CD4-positive, alpha-beta T cell treated with Interferon gamma for 1 hour (primary cell): ENCODE data around the gene BAIAP2L2.
"Not testable (repeated sequence)": the region's sequence is repeated elsewhere in the genome, so short reads cannot be mapped to it uniquely, and the experiment has no call there.

Experiments
- DNase-seq: peaks from one replicate; pipeline ENCODE4 v3.0.0-alpha.2; 2020

Gene BAIAP2L2

DNA sequence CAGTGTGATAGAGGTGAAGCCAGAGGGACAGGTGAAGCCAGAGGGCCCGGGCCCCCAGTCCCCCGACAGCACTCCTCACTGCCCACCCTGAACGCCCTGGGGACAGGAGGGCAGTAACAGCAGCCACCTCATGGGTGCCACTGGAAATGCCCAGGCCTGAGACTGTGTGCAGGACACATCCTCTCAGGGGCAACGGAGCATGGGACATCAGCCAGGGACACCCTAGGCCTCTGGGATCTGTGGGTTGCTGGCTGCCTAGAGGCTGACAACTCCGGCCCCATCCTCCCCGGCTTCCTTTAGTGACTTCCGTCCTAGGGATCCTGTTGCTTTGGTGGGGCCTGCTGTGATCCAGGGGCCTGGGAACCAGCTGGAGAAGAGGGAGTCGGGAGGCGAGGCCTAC is 17.4 kb upstream of the BAIAP2L2 start:
- no peak for DNase-seq

DNA sequence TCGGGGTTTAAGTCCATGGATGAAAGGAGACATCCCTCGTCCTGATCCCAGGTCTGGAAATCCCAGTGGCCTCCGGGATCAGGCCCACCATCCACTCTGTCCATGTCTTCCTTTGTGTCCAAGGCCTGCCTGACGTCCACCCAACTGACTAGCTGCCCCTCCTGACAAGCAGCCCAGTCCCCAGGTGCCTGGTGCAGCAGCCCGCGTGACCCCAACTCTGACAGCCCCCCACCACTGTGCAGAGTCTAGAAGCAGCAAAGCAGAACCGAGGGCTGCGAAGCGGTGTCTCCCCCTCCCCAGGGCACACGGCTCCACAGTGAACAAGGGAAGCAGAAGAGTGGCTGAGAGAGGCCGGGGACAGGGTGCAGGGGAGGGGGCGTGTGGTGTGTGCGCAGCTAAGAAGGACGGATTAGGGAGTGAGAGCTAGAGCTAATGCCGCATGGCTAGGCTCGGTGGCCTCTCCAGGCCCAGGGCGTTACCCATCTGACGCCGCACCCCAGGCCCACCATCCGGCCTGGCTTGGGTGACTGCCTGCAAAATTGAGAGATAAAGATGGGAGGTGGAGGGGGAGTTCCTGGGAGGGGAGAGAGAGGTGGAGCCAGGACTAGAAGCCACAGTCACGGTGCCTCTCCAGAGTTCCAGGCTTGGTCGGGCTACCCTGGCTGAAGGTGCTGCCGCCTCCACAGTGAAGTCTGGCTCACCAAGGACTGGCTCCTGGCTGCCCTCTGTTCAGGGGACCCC is 16.6 kb upstream of the BAIAP2L2 start:
- DNase-seq: no peak

- DNase-seq: no peak
Observed at GRCh38 chr22:38125751-38126201, 15.3 kb upstream of the BAIAP2L2 start.

DNA sequence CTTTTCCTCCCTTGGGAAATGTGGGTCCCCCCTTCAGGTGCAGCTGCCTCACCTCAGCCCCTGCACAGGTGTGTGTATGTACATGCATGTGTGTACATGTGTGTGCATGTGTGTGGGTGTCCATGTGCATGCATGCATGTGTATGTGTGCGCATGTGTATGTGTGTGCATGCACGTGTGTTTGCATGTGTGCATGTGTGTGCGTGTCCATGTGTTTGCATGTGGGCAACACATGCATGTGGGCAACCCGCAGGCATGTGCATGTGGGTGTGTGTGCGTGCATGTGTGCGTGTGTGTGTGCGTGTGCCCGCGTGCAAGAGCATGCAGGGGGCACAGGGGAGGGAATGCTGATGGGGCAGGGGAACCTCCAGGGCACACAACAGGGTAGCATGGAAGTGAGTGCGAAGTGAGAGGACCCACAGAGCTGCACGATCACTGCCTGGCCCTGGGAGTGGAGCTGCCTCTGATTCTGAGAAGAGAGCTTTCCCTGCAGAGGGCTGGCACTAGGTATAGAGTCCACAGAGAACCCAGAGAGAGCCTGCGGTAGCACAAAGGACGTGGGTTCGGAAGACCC is 14.6 kb upstream of the BAIAP2L2 start:
- no peak for DNase-seq

GRCh38 chr22:38124236-38124974 is 13.9 kb upstream of the BAIAP2L2 start:
- no peak for DNase-seq

- no peak for DNase-seq
Observed at GRCh38 chr22:38122616-38123015, 12.1 kb upstream of the BAIAP2L2 start.

DNA sequence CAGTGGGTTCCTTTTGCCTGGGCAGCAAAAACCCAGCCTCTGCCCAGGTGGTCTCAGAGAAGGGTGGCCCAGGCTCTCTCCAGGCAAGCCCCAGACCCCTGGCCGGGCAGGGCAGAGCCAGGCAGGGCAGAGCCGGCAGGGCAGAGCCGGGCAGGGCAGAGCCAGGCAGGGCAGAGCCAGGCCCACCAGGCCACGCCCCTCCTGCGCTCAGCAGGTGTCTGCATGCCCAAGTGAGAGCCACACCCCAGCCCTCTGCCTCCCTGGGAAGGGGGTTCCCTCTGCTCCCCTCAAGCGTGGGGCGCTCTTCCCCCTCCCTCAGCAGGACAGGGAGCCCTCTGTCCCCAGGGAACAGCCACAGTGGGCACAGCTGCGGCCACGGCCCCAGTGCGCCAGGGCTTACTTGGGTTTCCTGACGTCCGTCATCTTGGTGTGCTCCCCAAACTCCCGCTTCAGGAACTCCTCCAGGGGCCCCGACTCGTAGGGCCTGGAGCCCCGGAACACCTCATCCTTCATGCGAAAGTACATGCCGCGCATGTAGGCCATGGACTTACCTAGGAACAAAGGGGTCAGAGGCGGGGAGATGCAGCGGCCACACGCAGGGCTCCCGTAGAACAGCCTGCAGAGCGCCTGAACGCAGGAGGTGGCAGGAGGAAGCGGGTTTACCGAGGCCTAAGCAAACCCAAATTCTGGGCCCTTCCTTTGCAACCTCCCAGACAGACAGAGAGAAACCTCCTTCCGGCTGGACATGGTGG is 10.1 kb upstream of the BAIAP2L2 start:
- DNase-seq: no peak

DNA sequence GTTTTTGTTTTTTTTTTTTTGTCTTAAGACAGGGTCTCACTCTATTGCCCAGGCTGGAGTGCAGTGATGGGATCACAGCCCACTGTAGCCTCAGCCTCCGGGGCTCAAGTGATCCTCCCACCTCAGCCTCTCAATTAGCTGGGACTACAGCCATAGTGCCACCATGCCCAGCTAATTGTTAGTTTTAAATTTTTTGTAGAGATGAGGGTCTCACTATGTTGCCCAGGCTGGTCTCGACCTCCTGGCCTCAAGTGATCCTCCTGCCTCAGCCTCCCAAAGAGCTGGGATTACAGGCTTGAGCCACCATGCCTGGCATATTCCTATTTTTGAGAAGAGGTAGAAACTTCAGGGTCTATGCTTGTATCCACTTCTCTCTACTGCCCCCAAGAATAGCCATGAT is 8.3 kb upstream of the BAIAP2L2 start:
- DNase-seq: not testable (repeated sequence)

GRCh38 chr22:38118182-38118581 is 7.7 kb upstream of the BAIAP2L2 start:
- DNase-seq: no peak

DNA sequence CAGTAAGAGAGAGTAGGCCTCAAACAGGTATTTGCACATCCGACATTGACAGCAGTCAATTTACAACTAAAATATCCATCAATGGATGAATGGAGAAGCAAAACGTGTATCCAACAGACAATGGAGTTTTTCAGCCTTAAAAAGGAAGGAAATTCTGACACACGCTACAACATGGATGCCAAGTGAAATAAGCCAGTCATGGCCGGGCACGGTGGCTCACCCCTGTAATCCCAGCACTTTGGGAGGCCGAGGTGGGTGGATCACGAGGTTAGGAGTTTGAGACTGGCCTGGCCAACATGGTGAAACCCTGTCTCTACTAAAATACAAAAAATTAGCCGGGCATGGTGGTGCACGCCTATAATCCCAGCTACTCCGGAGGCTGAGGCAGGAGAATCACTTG is 7.1 kb upstream of the BAIAP2L2 start:
- DNase-seq: not testable (repeated sequence)

GRCh38 chr22:38115423-38116205 is 5.1 kb upstream of the BAIAP2L2 start:
- DNase-seq: no peak

- DNase-seq: peak; percentile 69
Observed at GRCh38 chr22:38114484-38115398, 4.3 kb upstream of the BAIAP2L2 start.

- no peak for DNase-seq
Observed at GRCh38 chr22:38112381-38112780, 1.9 kb upstream of the BAIAP2L2 start.

DNA sequence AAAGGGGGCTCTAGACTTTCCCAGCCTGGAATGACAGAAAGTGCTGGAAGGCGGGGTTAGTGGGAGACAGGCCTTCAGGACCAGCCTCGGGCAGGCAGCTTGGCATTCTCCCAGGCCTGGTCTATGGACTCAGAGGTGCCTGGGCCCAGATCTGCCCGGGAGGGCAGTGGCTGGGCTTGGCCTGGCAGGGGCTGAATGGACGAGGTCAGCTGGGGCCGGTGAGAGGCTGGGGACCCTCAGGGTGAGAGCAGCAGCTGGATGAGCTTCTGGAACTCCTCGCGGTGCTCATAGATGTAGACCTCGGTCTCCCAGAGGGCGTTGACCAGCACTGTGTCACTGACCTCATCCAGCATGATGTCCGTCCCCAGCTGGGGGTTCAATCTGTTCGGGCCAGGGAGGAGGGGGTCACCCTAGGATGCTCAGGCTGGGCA is 1.5 kb upstream of the BAIAP2L2 start:
- no peak for DNase-seq

DNA sequence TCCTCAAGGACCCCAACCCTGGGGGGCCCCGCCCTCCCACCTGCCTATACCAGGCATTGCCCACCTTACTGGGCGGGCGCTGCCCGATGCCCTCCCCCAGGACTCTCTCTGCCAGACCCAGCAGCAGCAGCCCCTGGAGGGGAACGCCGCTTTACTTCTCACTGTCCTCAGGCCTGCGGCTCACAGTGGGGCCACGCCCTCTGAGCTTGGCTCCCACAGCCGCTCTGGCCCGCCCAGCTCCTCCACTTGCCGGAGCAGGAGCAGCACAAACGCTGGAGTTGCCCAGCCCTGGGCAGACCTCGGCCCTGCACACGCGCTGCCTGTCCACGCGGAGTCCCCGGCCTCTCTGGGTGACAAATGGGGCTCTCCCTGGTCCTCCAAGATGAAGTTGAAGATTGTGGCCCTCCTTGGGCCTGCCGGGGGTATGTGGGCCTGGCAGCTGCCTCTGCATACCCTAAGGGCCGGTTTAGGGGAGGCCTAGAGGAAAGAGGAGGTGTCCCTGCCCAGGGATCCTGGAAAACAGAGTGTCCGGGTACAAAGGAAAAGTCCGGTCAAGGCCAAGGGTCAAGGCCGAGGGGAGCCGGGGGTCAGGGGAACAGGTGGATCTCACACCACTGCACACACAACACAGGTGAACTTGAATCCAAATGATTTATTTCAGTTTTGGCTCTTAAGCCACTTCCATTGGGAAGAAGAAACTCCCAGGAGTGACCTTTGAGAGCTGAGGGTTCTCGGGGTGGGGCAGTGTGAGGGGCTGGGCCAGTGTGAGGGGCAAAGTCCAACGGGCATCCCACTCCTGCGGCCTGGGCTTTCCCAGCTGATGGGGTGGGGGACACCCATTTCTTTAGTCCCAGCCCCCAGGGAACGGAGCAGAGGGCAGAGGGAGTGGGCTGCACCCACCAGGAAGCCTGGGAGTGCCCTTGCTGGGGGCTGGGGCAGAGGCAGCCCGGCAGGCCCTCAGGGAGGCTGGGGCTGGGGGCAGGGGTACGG is 674 bp upstream of the BAIAP2L2 start:
- DNase-seq: no peak

GRCh38 chr22:38109371-38110001 is 998 bp downstream of the BAIAP2L2 start:
- no peak for DNase-seq

DNA sequence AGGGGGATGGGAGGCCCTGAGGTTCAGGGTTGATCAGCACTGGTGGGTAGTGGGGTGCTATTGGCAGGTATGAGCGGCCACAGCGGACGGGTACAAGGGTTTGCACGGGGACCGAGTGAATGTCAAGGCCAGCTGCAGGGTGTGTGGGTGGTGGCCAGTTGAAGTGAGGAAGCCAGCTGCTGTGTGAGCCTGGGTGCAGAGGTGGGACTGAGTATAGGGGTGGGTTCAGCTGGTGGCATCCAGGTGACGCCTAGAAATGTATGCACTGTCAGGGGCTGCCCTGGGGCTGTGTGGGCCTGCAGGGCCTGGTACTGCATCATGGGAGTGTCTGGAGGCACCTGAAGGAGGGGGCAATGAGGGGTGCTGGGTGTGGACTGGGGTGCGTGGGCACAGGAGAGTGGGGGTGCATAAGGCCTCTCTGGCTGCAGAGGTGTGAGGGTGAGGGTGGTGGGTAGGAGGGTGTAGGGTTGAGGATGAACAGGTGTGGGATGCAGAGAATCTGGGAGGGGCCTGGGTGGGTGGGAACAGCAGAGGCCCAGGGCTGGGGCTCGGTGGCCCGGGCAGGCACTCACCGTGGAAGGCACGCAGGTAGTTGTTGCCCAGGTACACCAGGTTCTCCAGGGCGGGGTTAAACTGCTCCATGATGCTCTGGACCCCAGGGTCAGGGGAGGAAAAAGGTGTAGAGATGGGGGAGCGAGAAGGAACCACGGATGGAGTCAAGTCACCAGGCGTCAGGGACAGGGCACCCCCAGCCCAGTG is 1.7 kb downstream of the BAIAP2L2 start:
- DNase-seq: no peak

DNA sequence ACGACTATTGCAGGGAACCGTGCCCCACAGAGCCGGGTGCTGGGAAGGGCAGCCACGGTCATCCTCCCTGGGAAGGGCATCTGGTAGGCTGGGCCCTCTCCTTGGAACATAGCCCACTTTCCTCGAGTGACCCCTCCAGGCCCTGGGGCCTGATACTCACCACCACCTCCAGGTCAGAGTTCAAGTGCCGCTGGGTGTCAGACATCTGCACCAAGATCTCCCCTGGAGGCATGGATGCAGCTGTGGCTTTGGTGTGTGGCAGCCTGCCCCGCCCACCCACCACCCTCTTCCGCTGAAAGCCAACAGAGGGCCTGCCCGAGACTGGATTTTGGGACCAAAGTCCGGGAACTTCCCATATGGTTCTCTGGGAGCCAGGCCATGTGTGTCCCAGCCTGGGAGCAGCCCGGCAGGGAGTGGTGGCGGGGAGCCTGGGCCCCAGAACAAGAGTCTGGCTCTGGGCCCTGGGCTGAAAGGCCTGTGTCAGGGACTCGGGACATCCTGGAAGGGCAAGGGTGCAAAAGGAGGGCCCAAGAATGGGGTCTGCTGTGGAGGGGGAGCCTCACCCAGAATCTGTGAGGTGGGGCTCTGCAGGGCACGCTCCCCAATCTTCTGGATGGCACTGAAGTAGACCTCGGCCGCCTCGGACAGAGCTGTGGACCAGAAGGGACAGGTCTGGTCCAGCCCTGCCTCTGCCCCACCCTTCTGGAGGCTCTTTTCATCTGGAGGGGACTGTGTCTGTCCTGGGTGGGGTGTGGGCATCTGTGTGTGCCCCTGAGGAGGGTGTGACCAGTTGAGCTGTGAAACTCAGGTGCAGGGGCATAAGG is 2.6 kb downstream of the BAIAP2L2 start:
- DNase-seq: no peak
